AG08395 (cell line): Measurements from ENCODE around the gene L1CAM.

Experiments
- DNase-seq: peaks from one replicate; pipeline ENCODE4 v3.0.0; 2012; ENCODE audit warnings: mixed read lengths, low spot score

Gene L1CAM

GRCh38 chrX:153885968-153886903, at the start of gene L1CAM:
Gene L1CAM, minus strand, starts transcription at chrX:153886173. Its CDS starts 10,337 bp downstream, at chrX:153875836.
- DNase-seq, result peak; percentile 14

- DNase-seq, result no peak
These were observed 49.4 kb upstream of the L1CAM start for GRCh38 chrX:153935326-153935851.

- DNase-seq, result peak; percentile 88
These were observed 48.9 kb upstream of the L1CAM start, which contains the start of gene NAA10 for GRCh38 chrX:153934762-153935325. Gene NAA10, minus strand, starts transcription at chrX:153935037. Its CDS starts 133 bp downstream, at chrX:153934904.

- no peak for DNase-seq
These were observed 48.3 kb upstream of the L1CAM start for GRCh38 chrX:153934148-153934761.

GRCh38 chrX:153933748-153934147, 47.8 kb upstream of the L1CAM start:
- DNase-seq, result peak; percentile 38

GRCh38 chrX:153932220-153932915, 46.4 kb upstream of the L1CAM start:
- no peak for DNase-seq

- DNase-seq, result no peak
These were observed 45.8 kb upstream of the L1CAM start for GRCh38 chrX:153931748-153932147.

GRCh38 chrX:153931151-153931550, 45.2 kb upstream of the L1CAM start:
- DNase-seq, result no peak

- DNase-seq, result no peak
These were observed 44.3 kb upstream of the L1CAM start for GRCh38 chrX:153930011-153930910.

GRCh38 chrX:153929576-153929975, 43.6 kb upstream of the L1CAM start:
- no peak for DNase-seq

GRCh38 chrX:153928846-153929245, 42.9 kb upstream of the L1CAM start:
- DNase-seq, result no peak

- peak; percentile 97 for DNase-seq
These were observed 42.2 kb upstream of the L1CAM start for GRCh38 chrX:153927922-153928760.

- no peak for DNase-seq
These were observed 41.6 kb upstream of the L1CAM start for GRCh38 chrX:153927672-153927921.

- DNase-seq, result no peak
These were observed 41.1 kb upstream of the L1CAM start for GRCh38 chrX:153926858-153927671.

- DNase-seq, result no peak
These were observed 40.5 kb upstream of the L1CAM start for GRCh38 chrX:153926552-153926857.

- no peak for DNase-seq
These were observed 40.0 kb upstream of the L1CAM start, which contains the start of gene ARHGAP4 for GRCh38 chrX:153925739-153926551. Gene ARHGAP4, minus strand, starts transcription at chrX:153926264. Its CDS starts 62 bp downstream, at chrX:153926202.

- no peak for DNase-seq
These were observed 39.4 kb upstream of the L1CAM start for GRCh38 chrX:153925387-153925738.

GRCh38 chrX:153924149-153924861, 38.3 kb upstream of the L1CAM start:
- DNase-seq, result no peak
